H9 (cell line): ENCODE data around the gene QSOX1. TPM values are rescaled to one million over a fixed set of nuclear protein-coding genes. Genes with fewer than 3 reads are reported as not detected.

Experiments
- DNase-seq: peaks from one replicate; pipeline ENCODE4 v3.0.0-alpha.2; 2017
- H2AFZ ChIP-seq: one replicate; pipeline ENCODE4 v1.6.1; 2013; ENCODE audit warnings: mild to moderate bottlenecking, low read length, control low read depth, moderate library complexity
- H2AK5ac ChIP-seq: 2 replicates; pipeline ENCODE4 v1.6.1; 2013; ENCODE audit warnings: low read length, control low read depth, mixed read lengths; ENCODE audit not compliant: insufficient read length
- H2BK120ac ChIP-seq: one replicate; pipeline ENCODE4 v1.6.1; 2013; ENCODE audit warnings: low read depth, mild to moderate bottlenecking, low read length, control low read depth, inconsistent platforms; ENCODE audit not compliant: poor library complexity, severe bottlenecking
- H2BK12ac ChIP-seq: 2 replicates; pipeline ENCODE4 v1.6.1; 2013; ENCODE audit warnings: low read length, control low read depth, mixed read lengths, low read depth; ENCODE audit not compliant: insufficient read length
- H2BK15ac ChIP-seq: 2 replicates; pipeline ENCODE4 v1.6.1; 2013; ENCODE audit warnings: low read depth, low read length, control low read depth
- H2BK20ac ChIP-seq: one replicate; pipeline ENCODE4 v1.6.1; 2013; ENCODE audit warnings: low read depth, mild to moderate bottlenecking, low read length, control low read depth, inconsistent platforms; ENCODE audit not compliant: poor library complexity, severe bottlenecking
- H2BK5ac ChIP-seq: 2 replicates; pipeline ENCODE4 v1.6.1; 2013; ENCODE audit warnings: low read length, control low read depth, mixed read lengths; ENCODE audit not compliant: insufficient read length
- H3K14ac ChIP-seq: 2 replicates; pipeline ENCODE4 v1.6.1; 2013; ENCODE audit warnings: low read length, control low read depth; ENCODE audit not compliant: insufficient read depth
- H3K18ac ChIP-seq: 2 replicates; pipeline ENCODE4 v1.6.1; 2013; ENCODE audit warnings: low read depth, mild to moderate bottlenecking, mixed read lengths, low read length, control low read depth; ENCODE audit not compliant: insufficient read length
- H3K23ac ChIP-seq: 2 replicates; pipeline ENCODE4 v1.6.1; 2013; ENCODE audit warnings: low read length, control low read depth, mixed read lengths, low read depth; ENCODE audit not compliant: insufficient read length
- H3K23me2 ChIP-seq: 2 replicates; pipeline ENCODE4 v1.6.1; 2013; ENCODE audit warnings: low read depth, mild to moderate bottlenecking, mixed read lengths, low read length, control low read depth; ENCODE audit not compliant: insufficient read length, poor library complexity, severe bottlenecking
- H3K27ac ChIP-seq: 2 replicates; pipeline ENCODE4 v1.5.1; 2013; ENCODE audit warnings: low read length, control low read depth, mixed read lengths, low read depth; ENCODE audit not compliant: insufficient read length
- H3K27me3 ChIP-seq: 2 replicates; pipeline ENCODE4 v1.6.1; 2013; ENCODE audit warnings: low read length, control low read depth, inconsistent platforms; ENCODE audit not compliant: insufficient read depth
- H3K4ac ChIP-seq: 2 replicates; pipeline ENCODE4 v1.6.1; 2013; ENCODE audit warnings: low read depth, mild to moderate bottlenecking, control low read depth, inconsistent platforms, low read length, moderate library complexity
- H3K4me1 ChIP-seq: 2 replicates; pipeline ENCODE4 v1.6.1; 2013; ENCODE audit warnings: low read length, control low read depth, inconsistent platforms; ENCODE audit not compliant: insufficient read depth
- H3K4me2 ChIP-seq: 2 replicates; pipeline ENCODE4 v1.6.1; 2013; ENCODE audit warnings: low read length, control low read depth, mixed read lengths; ENCODE audit not compliant: insufficient read length, insufficient read depth
- H3K56ac ChIP-seq: 2 replicates; pipeline ENCODE4 v1.6.1; 2013; ENCODE audit warnings: low read depth, mild to moderate bottlenecking, mixed read lengths, low read length, control low read depth; ENCODE audit not compliant: insufficient read length
- H3K79me1 ChIP-seq: 2 replicates; pipeline ENCODE4 v1.6.1; 2013; ENCODE audit warnings: low read depth, mild to moderate bottlenecking, moderate library complexity, low read length, control low read depth, inconsistent platforms; ENCODE audit not compliant: insufficient read depth, poor library complexity, severe bottlenecking
- H3K79me2 ChIP-seq: 2 replicates; pipeline ENCODE4 v1.6.1; 2013; ENCODE audit warnings: low read length, control low read depth, inconsistent platforms; ENCODE audit not compliant: insufficient read depth
- H3K9ac ChIP-seq: 2 replicates; pipeline ENCODE4 v1.6.1; 2013; ENCODE audit warnings: low read length, control low read depth, mixed read lengths; ENCODE audit not compliant: insufficient read length; ENCODE audit errors: extremely low read depth
- H3K9me3 ChIP-seq: one replicate; pipeline ENCODE4 v1.6.1; 2013; ENCODE audit warnings: low read depth, low read length, inconsistent platforms; ENCODE audit not compliant: control insufficient read depth
- H3T11ph ChIP-seq: one replicate; pipeline ENCODE4 v1.6.1; 2013; ENCODE audit warnings: mild to moderate bottlenecking, low read length, control low read depth, inconsistent platforms
- H4K20me1 ChIP-seq: one replicate; pipeline ENCODE4 v1.6.1; 2013; ENCODE audit not compliant: control insufficient read depth, insufficient read length, insufficient read depth
- H4K5ac ChIP-seq: 2 replicates; pipeline ENCODE4 v1.6.1; 2013; ENCODE audit warnings: low read depth, mild to moderate bottlenecking, mixed read lengths, low read length, control low read depth; ENCODE audit not compliant: insufficient read length
- H4K8ac ChIP-seq: replicated peaks from 2 replicates; pipeline ENCODE4 v1.6.1; 2013; ENCODE audit warnings: low read length, control low read depth, mixed read lengths, low read depth; ENCODE audit not compliant: insufficient read length
- H4K91ac ChIP-seq: 2 replicates; pipeline ENCODE4 v1.6.1; 2013; ENCODE audit warnings: low read depth, mild to moderate bottlenecking, moderate library complexity, mixed read lengths, low read length, control low read depth; ENCODE audit not compliant: insufficient read length
- H3K27ac Mint-ChIP-seq, 3 experiments: 2 replicates in 2 of 3; 3 replicates in 1 of 3; pipeline ENCODE4 v1.8.0; 2020 to 2021; ENCODE audit warnings: mixed read lengths in 3 of 3, mild to moderate bottlenecking in 1 of 3, moderate library complexity in 1 of 3
- H3K27me3 Mint-ChIP-seq: 2 replicates; pipeline ENCODE4 v1.8.0; 2021; ENCODE audit warnings: low read depth, mild to moderate bottlenecking, moderate library complexity, mixed read lengths
- H3K36me3 Mint-ChIP-seq, 3 experiments: 2 replicates in 2 of 3; 3 replicates in 1 of 3; pipeline ENCODE4 v1.8.0; 2020 to 2021; ENCODE audit warnings: low read depth in 3 of 3, mixed read lengths in 3 of 3; ENCODE audit not compliant: insufficient read depth in 1 of 3
- H3K4me1 Mint-ChIP-seq, 2 experiments: 2 replicates each; pipeline ENCODE4 v1.8.0; 2020; ENCODE audit warnings: mixed read lengths in 2 of 2
- H3K4me3 Mint-ChIP-seq, 2 experiments: 2 replicates in 1 of 2; 3 replicates in 1 of 2; pipeline ENCODE4 v1.8.0; 2020 to 2021; ENCODE audit warnings: mild to moderate bottlenecking in 2 of 2, mixed read lengths in 2 of 2, moderate library complexity in 1 of 2
- H3K9me3 Mint-ChIP-seq, 2 experiments: 2 replicates in 1 of 2; 3 replicates in 1 of 2; pipeline ENCODE4 v1.8.0; 2020; ENCODE audit warnings: mild to moderate bottlenecking in 2 of 2, mixed read lengths in 2 of 2, moderate library complexity in 1 of 2
- WGBS: extraction: QIAGEN DNeasy Blood & Tissue Kit; methylation state at CpG from one replicate; pipeline ENCODE4 v1.1.7; 2013; ENCODE audit warnings: missing lambda C conversion rate, low lambda C conversion rate, mixed read lengths; ENCODE audit not compliant: insufficient read length; ENCODE audit errors: extremely low coverage; 5-methylcytosine and 5-hydroxymethylcytosine counted together
- total RNA-seq: library from RNA; stranded (reverse); gene quantifications from 2 replicates; pipeline ENCODE4 v1.2.1, GENCODE V29; 2021
- TF ChIP-seq, protein P1 (sequence below): fragments of 200-600 bp; sonication (generic); conservative IDR thresholded peaks from 3 replicates; pipeline ENCODE4 v1.8.0; 2021; ENCODE audit warnings: antibody characterized with exemption, mild to moderate bottlenecking

QSOX1 gene
- total RNA-seq, 1 experiment from 2014 or later = 79.2 TPM

DNA sequence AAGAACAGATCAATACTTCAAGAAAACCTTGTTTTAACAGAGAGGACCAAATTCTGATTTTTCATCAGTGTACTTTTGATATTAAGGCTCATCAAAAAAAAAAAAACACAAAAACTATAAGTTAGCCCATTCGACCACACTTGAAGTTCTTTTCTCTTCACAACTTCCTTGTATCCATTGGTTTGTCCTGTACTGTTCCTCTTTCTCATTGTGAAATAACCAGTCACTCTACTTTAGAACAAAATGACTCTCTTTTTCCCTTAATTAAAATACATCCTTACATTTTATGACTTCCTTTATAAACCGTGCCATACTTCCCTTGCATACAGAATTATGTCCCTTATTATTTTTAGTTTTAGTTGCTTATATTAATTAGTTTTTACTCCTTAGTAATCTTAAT is 8.4 kb downstream of the QSOX1 start:
- no peak overlapping the region for H3K56ac ChIP-seq
- H3K4me2 ChIP-seq = no peak overlapping the region
- Mint-ChIP-seq H3K9me3 (no peaks in the 10 kb centered on the region), H3K27ac (no peak overlapping the region), H3K4me3 (no peak overlapping the region), H3K27me3 (no peaks in the 10 kb centered on the region; the same call in 1 of the 2 replicates), H3K4me1 (peaks cover 59 to 63% of the 10 kb centered on the region in 2 experiments), H3K36me3 (peaks cover 0 to 3% (median 2%) of the 10 kb centered on the region in 3 experiments; a peak in 3 of 7 replicates)
- H3T11ph ChIP-seq = no peak overlapping the region
- WGBS = 100% methylated on average over 1 of the region's 2 CpGs
- no peak overlapping the region for H2BK5ac ChIP-seq
- H3K4ac ChIP-seq = no peak overlapping the region
- TF ChIP-seq, protein P1, sequence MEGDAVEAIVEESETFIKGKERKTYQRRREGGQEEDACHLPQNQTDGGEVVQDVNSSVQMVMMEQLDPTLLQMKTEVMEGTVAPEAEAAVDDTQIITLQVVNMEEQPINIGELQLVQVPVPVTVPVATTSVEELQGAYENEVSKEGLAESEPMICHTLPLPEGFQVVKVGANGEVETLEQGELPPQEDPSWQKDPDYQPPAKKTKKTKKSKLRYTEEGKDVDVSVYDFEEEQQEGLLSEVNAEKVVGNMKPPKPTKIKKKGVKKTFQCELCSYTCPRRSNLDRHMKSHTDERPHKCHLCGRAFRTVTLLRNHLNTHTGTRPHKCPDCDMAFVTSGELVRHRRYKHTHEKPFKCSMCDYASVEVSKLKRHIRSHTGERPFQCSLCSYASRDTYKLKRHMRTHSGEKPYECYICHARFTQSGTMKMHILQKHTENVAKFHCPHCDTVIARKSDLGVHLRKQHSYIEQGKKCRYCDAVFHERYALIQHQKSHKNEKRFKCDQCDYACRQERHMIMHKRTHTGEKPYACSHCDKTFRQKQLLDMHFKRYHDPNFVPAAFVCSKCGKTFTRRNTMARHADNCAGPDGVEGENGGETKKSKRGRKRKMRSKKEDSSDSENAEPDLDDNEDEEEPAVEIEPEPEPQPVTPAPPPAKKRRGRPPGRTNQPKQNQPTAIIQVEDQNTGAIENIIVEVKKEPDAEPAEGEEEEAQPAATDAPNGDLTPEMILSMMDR = no peak
- H3K18ac ChIP-seq = no peak overlapping the region
- no peak overlapping the region for H3K23ac ChIP-seq
- no peak overlapping the region for H4K91ac ChIP-seq
- no peak overlapping the region for H4K5ac ChIP-seq
- H3K79me2 ChIP-seq = no peaks in the 10 kb centered on the region; the same call in 1 of the 2 replicates
- H3K9ac ChIP-seq = no peak overlapping the region
- peaks cover 5% of the 10 kb centered on the region for H3K4me1 ChIP-seq
- no peaks in the 10 kb centered on the region for H3K27me3 ChIP-seq
- H3K9me3 ChIP-seq = no peaks in the 10 kb centered on the region
- no peak overlapping the region for H2BK20ac ChIP-seq
- H4K20me1 ChIP-seq = no peaks in the 10 kb centered on the region
- H3K27ac ChIP-seq = no peak overlapping the region
- no peak overlapping the region for H2AFZ ChIP-seq
- H2BK120ac ChIP-seq = no peak overlapping the region
- H3K23me2 ChIP-seq = no peaks in the 10 kb centered on the region
- H3K14ac ChIP-seq = no peak overlapping the region
- no peak for DNase-seq
- no peak overlapping the region for H2BK15ac ChIP-seq
- no peaks in the 10 kb centered on the region for H3K79me1 ChIP-seq
- H2BK12ac ChIP-seq = no peak overlapping the region
- H4K8ac ChIP-seq = no peak overlapping the region
- no peak overlapping the region for H2AK5ac ChIP-seq
